GM18870 (cell line): ENCODE measurements around the gene LCN10.
"Not testable (repeated sequence)": the region's sequence is repeated elsewhere in the genome, so short reads cannot be mapped to it uniquely, and the experiment has no call there.

Experiments used
- ATAC-seq: cut with Tn5 transposase; IDR thresholded peaks from one replicate; pipeline ENCODE4 v1.9.1; 2021; ENCODE audit warnings: moderate library complexity; ENCODE audit not compliant: unreplicated experiment

LCN10 gene

GRCh38 chr9:136742591-136743391 is at the start of gene LCN10:
TSS of gene LCN10 (minus strand) at chr9:136742940. CDS start at chr9:136742903, 37 bp downstream.
- no peak for ATAC-seq

- peak; percentile 16 for ATAC-seq
These were observed 49.0 kb upstream of the LCN10 start for GRCh38 chr9:136791516-136792276.

- ATAC-seq: peak; percentile 58
These were observed 48.1 kb upstream of the LCN10 start, which contains the start of gene TMEM141 for GRCh38 chr9:136790640-136791515. TSS of gene TMEM141 (plus strand) at chr9:136791344. CDS start at chr9:136791371, 27 bp downstream.

- ATAC-seq: no peak
These were observed 46.8 kb upstream of the LCN10 start for GRCh38 chr9:136789523-136789937.

- ATAC-seq: not testable (repeated sequence)
These were observed 46.1 kb upstream of the LCN10 start for GRCh38 chr9:136788644-136789522.

GRCh38 chr9:136787690-136788400 is 45.1 kb upstream of the LCN10 start:
- ATAC-seq: no peak

GRCh38 chr9:136786983-136787382 is 44.2 kb upstream of the LCN10 start:
- ATAC-seq: not testable (repeated sequence)

GRCh38 chr9:136786451-136786850 is 43.7 kb upstream of the LCN10 start:
- ATAC-seq: no peak

- ATAC-seq: not testable (repeated sequence)
These were observed 43.0 kb upstream of the LCN10 start for GRCh38 chr9:136785565-136786355.

GRCh38 chr9:136784997-136785361 is 42.2 kb upstream of the LCN10 start:
- no peak for ATAC-seq

- no peak for ATAC-seq
These were observed 41.7 kb upstream of the LCN10 start for GRCh38 chr9:136784249-136784996.

- ATAC-seq: no peak
These were observed 39.7 kb upstream of the LCN10 start for GRCh38 chr9:136782452-136782851.

GRCh38 chr9:136779808-136780207 is 37.1 kb upstream of the LCN10 start:
- no peak for ATAC-seq

GRCh38 chr9:136777359-136777758 is 34.6 kb upstream of the LCN10 start:
- ATAC-seq: no peak

- no peak for ATAC-seq
These were observed 34.2 kb upstream of the LCN10 start for GRCh38 chr9:136776947-136777346.

GRCh38 chr9:136775191-136775590 is 32.5 kb upstream of the LCN10 start:
- ATAC-seq: no peak

- ATAC-seq: no peak
These were observed 31.8 kb upstream of the LCN10 start for GRCh38 chr9:136774416-136775045.
